Left forelimb (tissue), 1 donor: Measurements from ENCODE around the gene YIPF2.

Experiments
- DNase-seq: peaks from one replicate; pipeline ENCODE4 v3.0.0-alpha.2; 2018; ENCODE audit warnings: low spot score

YIPF2 gene

GRCh38 chr19:10876459-10877240, 51.8 kb downstream of the YIPF2 start:
- no peak for DNase-seq

- DNase-seq = no peak
These were observed 54.4 kb downstream of the YIPF2 start for GRCh38 chr19:10874024-10874423.

- DNase-seq = no peak
These were observed 55.8 kb downstream of the YIPF2 start for GRCh38 chr19:10872546-10873107.
